Neural crest cell (in vitro differentiated cells): Measurements from ENCODE around the gene PRKCZ. TPM values are rescaled to one million over a fixed set of nuclear protein-coding genes. Genes with fewer than 3 reads are reported as not detected.

ENCODE experiments used
- DNase-seq: peaks from one replicate; pipeline ENCODE4 v3.0.0; 2021; ENCODE audit warnings: low read depth, mixed read lengths, low spot score
- H3K27ac Mint-ChIP-seq: one replicate; pipeline ENCODE4 v1.8.0; 2021; ENCODE audit warnings: mild to moderate bottlenecking, mixed read lengths; ENCODE audit not compliant: unreplicated experiment
- H3K27me3 Mint-ChIP-seq: 2 replicates; pipeline ENCODE4 v1.8.0; 2021; ENCODE audit warnings: low read depth, mild to moderate bottlenecking, mixed read lengths
- H3K36me3 Mint-ChIP-seq: 2 replicates; pipeline ENCODE4 v1.8.0; 2021; ENCODE audit warnings: low read depth, mild to moderate bottlenecking, mixed read lengths
- H3K4me1 Mint-ChIP-seq: 2 replicates; pipeline ENCODE4 v1.8.0; 2021; ENCODE audit warnings: mixed read lengths
- H3K4me3 Mint-ChIP-seq: one replicate; pipeline ENCODE4 v1.8.0; 2021; ENCODE audit warnings: mild to moderate bottlenecking, mixed read lengths
- H3K9me3 Mint-ChIP-seq: 2 replicates; pipeline ENCODE4 v1.8.0; 2021; ENCODE audit warnings: mixed read lengths
- CTCF ChIP-seq: fragments of 200-600 bp; sonication (generic); conservative IDR thresholded peaks from 2 replicates; pipeline ENCODE4 v1.5.0; 2021; ENCODE audit warnings: antibody characterized with exemption, mild to moderate bottlenecking
- total RNA-seq: library from RNA; stranded (reverse); gene quantifications from 2 replicates; pipeline ENCODE4 v1.2.1, GENCODE V29; 2021

The PRKCZ gene
- total RNA-seq, 1 donor from 2014 or later, result 8.6 TPM

DNA sequence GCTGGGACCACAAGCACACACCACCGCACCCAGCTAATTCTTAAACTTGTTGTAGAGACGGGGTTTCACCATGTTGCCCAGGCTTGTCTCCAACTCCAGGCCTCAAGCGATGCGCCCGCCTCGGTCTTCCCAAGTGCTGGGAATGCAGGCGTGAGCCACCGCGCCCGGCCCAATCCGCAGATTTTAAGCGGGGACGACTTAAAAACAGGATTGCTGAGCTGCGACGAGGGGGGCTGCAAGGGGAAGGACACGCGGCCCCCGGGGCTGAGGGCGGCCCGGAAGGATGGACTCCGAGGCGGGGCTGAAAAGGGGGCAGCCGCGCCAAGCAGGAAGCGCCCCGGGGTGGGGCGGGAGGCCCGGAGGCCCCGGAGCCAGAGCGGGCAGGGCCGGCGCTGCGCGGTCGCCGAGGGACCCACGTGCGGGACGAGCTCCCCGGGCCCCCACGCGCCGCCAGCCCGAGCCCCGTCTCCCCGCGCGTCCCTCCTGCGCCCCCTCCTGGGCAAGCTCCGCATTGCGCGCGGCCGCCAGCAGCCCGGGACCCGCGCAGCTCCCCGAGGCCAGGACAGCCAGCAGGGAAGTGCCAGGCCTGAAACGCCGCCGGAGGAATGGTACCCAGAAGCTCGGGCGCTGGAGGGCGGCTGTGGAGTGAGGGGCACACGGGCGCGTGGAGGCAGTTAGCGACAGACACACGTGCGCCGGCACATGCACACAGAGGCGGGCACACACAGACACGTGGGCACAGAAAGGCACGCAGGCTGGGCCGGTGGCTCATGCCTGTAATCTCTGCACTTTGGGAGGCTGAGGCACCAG lies 5.5 kb upstream of the PRKCZ start:
- Mint-ChIP-seq H3K27me3 (peaks cover 49% of the 10 kb centered on the region), H3K36me3 (no peaks in the 10 kb centered on the region), H3K4me3 (no peak overlapping the region), H3K27ac (no peak overlapping the region), H3K4me1 (peaks cover 13% of the 10 kb centered on the region), H3K9me3 (no peaks in the 10 kb centered on the region)
- DNase-seq, result peak; percentile 82
- peak; percentile 86 for TF ChIP-seq CTCF

DNA sequence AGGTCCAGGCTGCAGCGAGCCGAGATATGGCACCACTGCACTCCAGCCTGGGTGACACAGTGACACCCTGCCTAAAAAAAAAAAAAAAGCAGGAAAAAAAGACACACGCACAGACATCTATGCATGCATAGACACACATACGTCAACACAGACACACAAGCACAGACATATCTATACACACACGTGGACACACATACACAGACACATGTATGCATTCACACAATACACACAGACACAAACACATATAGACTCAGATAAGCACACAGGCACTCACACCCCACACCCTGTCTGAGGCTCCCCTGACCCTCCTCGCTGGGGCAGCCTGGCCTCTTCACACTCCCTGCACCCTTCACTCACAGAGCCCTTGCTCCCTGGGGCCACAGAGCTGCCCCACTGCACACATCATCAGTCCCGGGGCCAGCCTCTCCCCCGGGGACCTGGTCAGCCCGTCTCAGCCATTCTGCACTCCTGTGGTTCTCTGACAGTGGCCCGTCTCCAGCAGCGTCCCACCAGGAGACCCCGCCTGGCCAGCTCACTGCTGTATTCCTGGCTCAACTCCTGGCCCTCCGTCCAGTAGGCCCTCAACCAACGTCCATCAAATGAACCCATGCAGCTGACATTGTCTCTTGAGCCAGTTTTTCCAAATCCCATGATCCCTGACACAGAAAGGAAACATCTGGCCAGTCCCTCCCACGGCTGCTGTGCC lies 4.6 kb upstream of the PRKCZ start:
- Mint-ChIP-seq H3K27ac (peak overlapping the region; percentile 54), H3K4me3 (peak overlapping the region; percentile 27), H3K27me3 (peaks cover 53% of the 10 kb centered on the region), H3K36me3 (no peaks in the 10 kb centered on the region), H3K4me1 (peaks cover 13% of the 10 kb centered on the region), H3K9me3 (no peaks in the 10 kb centered on the region)
- DNase-seq, result no peak
- no peak for TF ChIP-seq CTCF

DNA sequence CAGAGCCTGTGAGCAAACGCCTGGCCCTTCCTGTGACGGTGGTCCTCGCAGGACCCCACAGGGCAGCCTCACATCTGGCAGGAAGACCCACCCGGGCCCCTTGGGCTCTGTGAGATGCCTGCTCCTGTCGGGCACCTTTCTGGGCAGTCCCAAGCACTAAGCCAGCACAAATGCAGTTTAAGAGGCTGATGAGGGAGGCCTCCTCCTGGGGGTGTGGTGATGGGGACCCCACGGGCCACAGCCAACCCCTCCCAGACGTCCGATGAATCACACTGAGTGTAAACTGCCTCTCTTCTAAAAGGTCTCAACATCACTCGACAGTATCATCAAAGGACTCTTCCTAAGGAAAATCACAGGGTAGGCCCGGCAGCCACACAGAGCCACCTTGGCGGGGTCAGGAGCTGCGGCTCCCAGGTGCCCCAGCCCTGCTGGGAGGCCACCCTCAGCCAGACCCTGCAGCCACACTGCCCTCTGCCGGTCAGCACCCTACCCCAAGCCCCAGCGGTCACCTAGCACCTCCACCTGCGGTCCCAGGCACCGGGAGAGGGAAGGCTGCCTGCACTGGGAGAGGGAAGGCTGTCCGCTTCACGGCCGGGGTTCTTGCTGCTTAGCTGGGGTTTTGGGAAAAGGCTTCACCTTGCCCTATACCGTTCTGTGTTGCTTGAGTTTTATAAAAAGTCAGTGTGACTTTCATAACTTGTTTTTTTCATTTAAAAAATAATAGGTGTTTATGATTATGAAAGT lies 3.9 kb upstream of the PRKCZ start:
- peaks cover 60% of the 10 kb centered on the region for H3K27me3 Mint-ChIP-seq

DNA sequence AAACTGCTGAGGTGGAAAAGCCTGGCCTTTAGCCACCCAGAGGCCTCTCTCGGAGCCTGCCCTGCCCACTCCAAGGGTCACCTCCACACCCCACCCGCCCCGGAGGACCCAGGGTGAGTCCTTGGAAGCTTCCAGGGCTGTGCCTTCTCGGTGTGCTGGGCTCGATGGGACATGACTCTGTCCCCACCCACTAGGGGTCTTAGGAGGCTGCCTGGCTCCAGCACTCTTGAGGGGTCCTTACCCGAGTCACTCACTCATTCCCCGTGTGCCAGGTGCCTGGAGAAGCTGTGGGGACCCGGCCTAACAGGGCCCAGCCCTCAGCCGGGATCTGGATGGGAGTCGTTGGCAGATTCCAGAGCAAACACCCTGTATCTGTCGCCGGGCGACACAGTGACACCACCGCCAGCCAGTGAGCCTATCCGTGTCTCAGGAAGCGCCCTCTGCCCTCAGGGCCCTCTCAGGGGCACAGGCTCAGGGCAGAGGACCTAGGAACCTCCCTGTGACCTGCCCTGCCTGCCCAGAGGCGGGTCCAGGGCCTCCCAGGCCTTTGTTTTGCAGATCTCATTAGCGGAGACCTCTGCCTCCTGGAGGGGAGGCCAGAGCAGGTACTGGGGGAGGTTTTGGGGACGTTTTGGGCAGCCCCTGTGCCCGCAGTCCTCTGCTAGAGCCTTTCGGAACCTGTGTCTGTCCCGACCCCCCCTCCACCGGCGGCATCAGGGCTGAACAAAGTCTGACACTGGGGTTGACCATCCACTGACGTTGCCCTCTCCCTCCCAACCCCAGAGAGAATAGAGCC lies 3.1 kb upstream of the PRKCZ start:
- Mint-ChIP-seq H3K9me3 (no peaks in the 10 kb centered on the region), H3K27ac (no peak overlapping the region), H3K4me3 (peak overlapping the region; percentile 49), H3K27me3 (peaks cover 68% of the 10 kb centered on the region), H3K4me1 (peaks cover 13% of the 10 kb centered on the region), H3K36me3 (no peaks in the 10 kb centered on the region)
- no peak for DNase-seq
- no peak for TF ChIP-seq CTCF

More for the DNA sequence above, 3.9 kb upstream of the PRKCZ start:
- H3K36me3 Mint-ChIP-seq, result no peaks in the 10 kb centered on the region
- TF ChIP-seq CTCF, result peak; percentile 76
- H3K9me3 Mint-ChIP-seq, result no peaks in the 10 kb centered on the region
- H3K4me1 Mint-ChIP-seq, result peaks cover 13% of the 10 kb centered on the region
- no peak overlapping the region for H3K27ac Mint-ChIP-seq
- peak; percentile 53 for DNase-seq
- no peak overlapping the region for H3K4me3 Mint-ChIP-seq
